WTC11 (cell line): Measurements from ENCODE around the gene LINC00305. TPM values are rescaled to one million over a fixed set of nuclear protein-coding genes. Genes with fewer than 3 reads are reported as not detected.

Experiments
- ATAC-seq: fragments of 200-7000 bp; cut with Tn5 transposase; 2 replicates; pipeline ENCODE4 v1.10.0; 2021; ENCODE audit warnings: mild to moderate bottlenecking, moderate library complexity
- CTCF ChIA-PET: fragments of 300-600 bp; sonication (Branson Sonifier 250); formaldehyde crosslinking; loops from one replicate; lab custom pipeline; 2021; ENCODE audit warnings: antibody characterized with exemption; lab: Charles Lee
- POLR2A ChIA-PET: fragments of 350-600 bp; sonication (Branson Sonifier 250); formaldehyde crosslinking; loops from one replicate; lab custom pipeline; 2021; ENCODE audit warnings: antibody characterized with exemption; lab: Charles Lee
- DNase-seq: peaks from one replicate; pipeline ENCODE4 v3.0.0; 2021; ENCODE audit warnings: low spot score
- H3K27ac Mint-ChIP-seq: 2 replicates; pipeline ENCODE4 v1.8.0; 2021; ENCODE audit warnings: mixed read lengths
- H3K27me3 Mint-ChIP-seq: 2 replicates; pipeline ENCODE4 v1.8.0; 2021; ENCODE audit warnings: low read depth, mild to moderate bottlenecking, moderate library complexity, mixed read lengths
- H3K36me3 Mint-ChIP-seq: 2 replicates; pipeline ENCODE4 v1.8.0; 2021; ENCODE audit warnings: mixed read lengths
- H3K4me1 Mint-ChIP-seq: 2 replicates; pipeline ENCODE4 v1.8.0; 2022; ENCODE audit warnings: mixed read lengths
- H3K4me3 Mint-ChIP-seq: 2 replicates; pipeline ENCODE4 v1.8.0; 2021; ENCODE audit warnings: mild to moderate bottlenecking, moderate library complexity, mixed read lengths
- H3K9me3 Mint-ChIP-seq: 2 replicates; pipeline ENCODE4 v1.8.0; 2021; ENCODE audit warnings: mixed read lengths
- CBFB ChIP-seq: sonication (generic); formaldehyde crosslinking; IDR thresholded peaks from 2 replicates; pipeline ENCODE4 v1.8.1; 2022; ENCODE audit warnings: mild to moderate bottlenecking, low read depth, missing genetic modification reagents
- CREB1 ChIP-seq: sonication (generic); formaldehyde crosslinking; IDR thresholded peaks from 2 replicates; pipeline ENCODE4 v1.8.0; 2023; ENCODE audit warnings: mild to moderate bottlenecking, missing genetic modification reagents
- EMX1 ChIP-seq: fragments of 250-450 bp; sonication (Bioruptor Pico); IDR thresholded peaks from 2 replicates; pipeline ENCODE4 v1.8.0; 2021; ENCODE audit warnings: mild to moderate bottlenecking
- HMGA2 ChIP-seq: fragments of 250-450 bp; sonication (Bioruptor Pico); IDR thresholded peaks from 2 replicates; pipeline ENCODE4 v1.4.0; 2021; ENCODE audit warnings: mild to moderate bottlenecking, moderate library complexity
- MYBL2 ChIP-seq: sonication (generic); formaldehyde crosslinking; IDR thresholded peaks from 2 replicates; pipeline ENCODE4 v1.8.1; 2023; ENCODE audit warnings: mild to moderate bottlenecking, moderate library complexity, missing genetic modification reagents
- NFE2L1 ChIP-seq: sonication (generic); formaldehyde crosslinking; IDR thresholded peaks from 2 replicates; pipeline ENCODE4 v1.8.1; 2023; ENCODE audit warnings: missing genetic modification reagents
- RORB ChIP-seq: fragments of 250-450 bp; sonication (Bioruptor Pico); IDR thresholded peaks from 2 replicates; pipeline ENCODE4 v1.9.0; 2021; ENCODE audit warnings: mild to moderate bottlenecking
- SOX15 ChIP-seq: fragments of 250-450 bp; sonication (Bioruptor Pico); IDR thresholded peaks from 2 replicates; pipeline ENCODE4 v1.9.0; 2021; ENCODE audit warnings: mild to moderate bottlenecking
- SP1 ChIP-seq: sonication (generic); formaldehyde crosslinking; conservative IDR thresholded peaks from 2 replicates; pipeline ENCODE4 v1.8.1; 2022; ENCODE audit warnings: missing genetic modification reagents
- TEAD4 ChIP-seq: sonication (generic); formaldehyde crosslinking; IDR thresholded peaks from 2 replicates; pipeline ENCODE4 v1.8.0; 2022; ENCODE audit warnings: mild to moderate bottlenecking, missing genetic modification reagents
- ZBTB21 ChIP-seq: sonication (generic); formaldehyde crosslinking; IDR thresholded peaks from 2 replicates; pipeline ENCODE4 v1.8.1; 2023; ENCODE audit warnings: mild to moderate bottlenecking, missing genetic modification reagents, borderline replicate concordance
- ZNF219 ChIP-seq: sonication (generic); formaldehyde crosslinking; IDR thresholded peaks from 2 replicates; pipeline ENCODE4 v1.8.0; 2023; ENCODE audit warnings: missing genetic modification reagents, mild to moderate bottlenecking, borderline replicate concordance
- ZNF232 ChIP-seq: sonication (generic); formaldehyde crosslinking; IDR thresholded peaks from 2 replicates; pipeline ENCODE4 v1.8.0; 2022; ENCODE audit warnings: mild to moderate bottlenecking, missing genetic modification reagents
- ZNF396 ChIP-seq: fragments of 250-450 bp; sonication (Bioruptor Pico); IDR thresholded peaks from 2 replicates; pipeline ENCODE4 v1.8.0; 2021; ENCODE audit warnings: mild to moderate bottlenecking, moderate library complexity, borderline replicate concordance
- total RNA-seq: library from RNA; stranded (reverse); gene quantifications from 3 replicates; pipeline ENCODE4 v1.2.3, GENCODE V29; 2021
- TF ChIP-seq, protein P1 (sequence below): fragments of 250-450 bp; sonication (Bioruptor Pico); IDR thresholded peaks from 2 replicates; pipeline ENCODE4 v1.9.0; 2021; ENCODE audit warnings: mild to moderate bottlenecking
- TF ChIP-seq, protein P2 (sequence below): sonication (generic); formaldehyde crosslinking; IDR thresholded peaks from 2 replicates; pipeline ENCODE4 v1.8.0; 2022; ENCODE audit warnings: missing genetic modification reagents
- TF ChIP-seq, protein P3 (sequence below): sonication (generic); formaldehyde crosslinking; IDR thresholded peaks from 2 replicates; pipeline ENCODE4 v1.8.1; 2023; ENCODE audit warnings: mild to moderate bottlenecking, missing genetic modification reagents, moderate library complexity
- TF ChIP-seq, protein P4 (sequence below): sonication (generic); formaldehyde crosslinking; IDR thresholded peaks from 2 replicates; pipeline ENCODE4 v1.8.1; 2023; ENCODE audit warnings: mild to moderate bottlenecking, missing genetic modification reagents

Gene LINC00305
- total RNA-seq, 1 experiment from 2014 or later: not detected

DNA sequence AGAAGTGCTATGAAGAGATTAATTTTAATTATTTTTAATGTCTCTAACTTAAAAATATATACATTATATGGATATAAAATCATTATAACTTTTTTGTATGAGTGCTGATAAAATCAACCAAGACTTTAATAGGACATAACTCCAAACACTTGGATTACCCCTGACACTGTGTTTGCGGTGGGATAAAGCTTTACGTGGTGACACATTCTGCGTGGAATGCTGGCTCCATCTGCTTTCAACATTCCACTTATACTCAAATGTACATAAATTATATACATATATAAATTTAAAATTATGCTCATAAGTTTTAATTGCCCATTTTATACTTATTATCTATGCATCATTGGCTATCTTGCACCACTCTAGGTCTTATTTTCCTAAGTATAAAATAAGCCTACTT lies 30.5 kb downstream of the LINC00305 start (continued):
- TF ChIP-seq, protein P1, sequence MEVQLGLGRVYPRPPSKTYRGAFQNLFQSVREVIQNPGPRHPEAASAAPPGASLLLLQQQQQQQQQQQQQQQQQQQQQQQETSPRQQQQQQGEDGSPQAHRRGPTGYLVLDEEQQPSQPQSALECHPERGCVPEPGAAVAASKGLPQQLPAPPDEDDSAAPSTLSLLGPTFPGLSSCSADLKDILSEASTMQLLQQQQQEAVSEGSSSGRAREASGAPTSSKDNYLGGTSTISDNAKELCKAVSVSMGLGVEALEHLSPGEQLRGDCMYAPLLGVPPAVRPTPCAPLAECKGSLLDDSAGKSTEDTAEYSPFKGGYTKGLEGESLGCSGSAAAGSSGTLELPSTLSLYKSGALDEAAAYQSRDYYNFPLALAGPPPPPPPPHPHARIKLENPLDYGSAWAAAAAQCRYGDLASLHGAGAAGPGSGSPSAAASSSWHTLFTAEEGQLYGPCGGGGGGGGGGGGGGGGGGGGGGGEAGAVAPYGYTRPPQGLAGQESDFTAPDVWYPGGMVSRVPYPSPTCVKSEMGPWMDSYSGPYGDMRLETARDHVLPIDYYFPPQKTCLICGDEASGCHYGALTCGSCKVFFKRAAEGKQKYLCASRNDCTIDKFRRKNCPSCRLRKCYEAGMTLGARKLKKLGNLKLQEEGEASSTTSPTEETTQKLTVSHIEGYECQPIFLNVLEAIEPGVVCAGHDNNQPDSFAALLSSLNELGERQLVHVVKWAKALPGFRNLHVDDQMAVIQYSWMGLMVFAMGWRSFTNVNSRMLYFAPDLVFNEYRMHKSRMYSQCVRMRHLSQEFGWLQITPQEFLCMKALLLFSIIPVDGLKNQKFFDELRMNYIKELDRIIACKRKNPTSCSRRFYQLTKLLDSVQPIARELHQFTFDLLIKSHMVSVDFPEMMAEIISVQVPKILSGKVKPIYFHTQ: no peak
- no peak for TF ChIP-seq HMGA2 (CRISPR knock-in tag)
- TF ChIP-seq CREB1: no peak
- no peak for TF ChIP-seq SOX15 (CRISPR knock-in tag)
- no peak for TF ChIP-seq EMX1 (CRISPR knock-in tag)

DNA sequence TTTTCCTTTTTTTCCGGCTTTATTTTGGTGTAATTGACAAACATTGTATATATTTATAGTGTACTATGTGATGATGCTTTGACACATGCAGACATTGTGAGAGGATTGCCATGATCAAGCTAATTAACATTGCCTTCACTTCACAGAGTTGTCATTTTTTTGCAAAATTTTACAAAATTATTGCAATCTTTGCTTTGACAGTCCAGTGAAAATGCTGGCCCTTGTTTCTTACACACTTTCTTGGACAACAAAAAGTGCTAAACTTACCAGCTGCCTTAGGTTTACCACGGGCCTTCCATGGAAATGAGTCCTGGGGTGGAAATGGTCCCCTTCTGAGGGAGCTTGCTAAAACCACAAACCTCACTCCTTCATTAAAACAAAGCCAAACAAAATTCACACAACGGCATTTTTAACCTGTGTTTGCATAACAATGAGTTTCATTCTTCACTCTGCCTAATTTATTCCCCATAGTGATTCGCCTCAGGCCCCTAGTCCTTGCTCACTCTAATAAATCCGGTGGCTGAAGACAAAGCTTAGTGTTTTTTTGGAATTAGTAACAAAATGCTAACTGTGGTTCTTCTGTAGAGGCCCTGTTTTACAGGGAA lies 32.2 kb downstream of the LINC00305 start:
- DNase-seq (no peak), ATAC-seq (peak; percentile 60)
- peaks cover 8% of the 10 kb centered on the region for H3K9me3 Mint-ChIP-seq
- POLR2A ChIA-PET: no interaction called here
- H3K36me3 Mint-ChIP-seq: 0 out of 2 replicates have a peak, but pooled peaks cover 3% of the 10 kb centered on the region
- peak overlapping the region; percentile 20 for H3K4me3 Mint-ChIP-seq
- H3K27me3 Mint-ChIP-seq: no peaks in the 10 kb centered on the region
- TF ChIP-seq CBFB (no peak), MYBL2 (no peak), ZBTB21 (CRISPR knock-in tag) (no peak), EMX1 (CRISPR knock-in tag) (no peak), SP1 (CRISPR knock-in tag) (no peak), TEAD4 (CRISPR knock-in tag) (no peak), NFE2L1 (no peak), ZNF396 (CRISPR knock-in tag) (no peak), ZNF232 (CRISPR knock-in tag) (no peak), RORB (CRISPR knock-in tag) (no peak)
- TF ChIP-seq, protein P2, sequence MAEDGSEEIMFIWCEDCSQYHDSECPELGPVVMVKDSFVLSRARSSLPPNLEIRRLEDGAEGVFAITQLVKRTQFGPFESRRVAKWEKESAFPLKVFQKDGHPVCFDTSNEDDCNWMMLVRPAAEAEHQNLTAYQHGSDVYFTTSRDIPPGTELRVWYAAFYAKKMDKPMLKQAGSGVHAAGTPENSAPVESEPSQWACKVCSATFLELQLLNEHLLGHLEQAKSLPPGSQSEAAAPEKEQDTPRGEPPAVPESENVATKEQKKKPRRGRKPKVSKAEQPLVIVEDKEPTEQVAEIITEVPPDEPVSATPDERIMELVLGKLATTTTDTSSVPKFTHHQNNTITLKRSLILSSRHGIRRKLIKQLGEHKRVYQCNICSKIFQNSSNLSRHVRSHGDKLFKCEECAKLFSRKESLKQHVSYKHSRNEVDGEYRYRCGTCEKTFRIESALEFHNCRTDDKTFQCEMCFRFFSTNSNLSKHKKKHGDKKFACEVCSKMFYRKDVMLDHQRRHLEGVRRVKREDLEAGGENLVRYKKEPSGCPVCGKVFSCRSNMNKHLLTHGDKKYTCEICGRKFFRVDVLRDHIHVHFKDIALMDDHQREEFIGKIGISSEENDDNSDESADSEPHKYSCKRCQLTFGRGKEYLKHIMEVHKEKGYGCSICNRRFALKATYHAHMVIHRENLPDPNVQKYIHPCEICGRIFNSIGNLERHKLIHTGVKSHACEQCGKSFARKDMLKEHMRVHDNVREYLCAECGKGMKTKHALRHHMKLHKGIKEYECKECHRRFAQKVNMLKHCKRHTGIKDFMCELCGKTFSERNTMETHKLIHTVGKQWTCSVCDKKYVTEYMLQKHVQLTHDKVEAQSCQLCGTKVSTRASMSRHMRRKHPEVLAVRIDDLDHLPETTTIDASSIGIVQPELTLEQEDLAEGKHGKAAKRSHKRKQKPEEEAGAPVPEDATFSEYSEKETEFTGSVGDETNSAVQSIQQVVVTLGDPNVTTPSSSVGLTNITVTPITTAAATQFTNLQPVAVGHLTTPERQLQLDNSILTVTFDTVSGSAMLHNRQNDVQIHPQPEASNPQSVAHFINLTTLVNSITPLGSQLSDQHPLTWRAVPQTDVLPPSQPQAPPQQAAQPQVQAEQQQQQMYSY (CRISPR knock-in tag): no peak
- TF ChIP-seq, protein P3, sequence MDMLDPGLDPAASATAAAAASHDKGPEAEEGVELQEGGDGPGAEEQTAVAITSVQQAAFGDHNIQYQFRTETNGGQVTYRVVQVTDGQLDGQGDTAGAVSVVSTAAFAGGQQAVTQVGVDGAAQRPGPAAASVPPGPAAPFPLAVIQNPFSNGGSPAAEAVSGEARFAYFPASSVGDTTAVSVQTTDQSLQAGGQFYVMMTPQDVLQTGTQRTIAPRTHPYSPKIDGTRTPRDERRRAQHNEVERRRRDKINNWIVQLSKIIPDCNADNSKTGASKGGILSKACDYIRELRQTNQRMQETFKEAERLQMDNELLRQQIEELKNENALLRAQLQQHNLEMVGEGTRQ: no peak
- peak overlapping the region; percentile 87 for H3K27ac Mint-ChIP-seq
- H3K4me1 Mint-ChIP-seq: peaks cover 49% of the 10 kb centered on the region
- CTCF ChIA-PET: interaction anchor here (1.1 kb wide), 1 partner anchor 293 kb away, joined by 3 read pairs; no protein-coding TSS in a partner anchor

DNA sequence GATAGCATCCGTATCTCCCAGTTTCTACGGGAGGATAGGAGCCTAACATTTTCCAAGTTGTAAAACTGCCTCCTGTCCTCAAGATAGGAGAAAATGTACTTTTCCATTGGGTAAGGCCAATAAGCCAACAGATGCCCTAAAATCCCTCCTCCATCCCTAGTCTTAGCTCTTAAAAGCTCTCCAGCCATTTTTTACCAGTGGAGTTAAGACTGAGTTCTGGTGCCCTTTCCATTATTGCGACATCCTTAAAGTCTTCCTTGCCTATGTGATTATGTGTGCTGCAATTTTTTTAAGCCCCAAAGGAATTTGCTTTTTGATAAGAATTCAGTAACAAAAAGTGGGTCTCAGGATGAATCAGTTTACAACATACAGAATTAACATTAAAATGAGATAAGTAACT lies 33.0 kb downstream of the LINC00305 start:
- peak overlapping the region; percentile 22; the same call in 1 of the 2 replicates for H3K27ac Mint-ChIP-seq
- TF ChIP-seq, protein P4, sequence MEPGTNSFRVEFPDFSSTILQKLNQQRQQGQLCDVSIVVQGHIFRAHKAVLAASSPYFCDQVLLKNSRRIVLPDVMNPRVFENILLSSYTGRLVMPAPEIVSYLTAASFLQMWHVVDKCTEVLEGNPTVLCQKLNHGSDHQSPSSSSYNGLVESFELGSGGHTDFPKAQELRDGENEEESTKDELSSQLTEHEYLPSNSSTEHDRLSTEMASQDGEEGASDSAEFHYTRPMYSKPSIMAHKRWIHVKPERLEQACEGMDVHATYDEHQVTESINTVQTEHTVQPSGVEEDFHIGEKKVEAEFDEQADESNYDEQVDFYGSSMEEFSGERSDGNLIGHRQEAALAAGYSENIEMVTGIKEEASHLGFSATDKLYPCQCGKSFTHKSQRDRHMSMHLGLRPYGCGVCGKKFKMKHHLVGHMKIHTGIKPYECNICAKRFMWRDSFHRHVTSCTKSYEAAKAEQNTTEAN (CRISPR knock-in tag): no peak
- no peak for TF ChIP-seq ZNF219 (CRISPR knock-in tag)
- no peak for TF ChIP-seq SOX15 (CRISPR knock-in tag)
- H3K36me3 Mint-ChIP-seq: 0 out of 2 replicates have a peak, but pooled peaks cover 3% of the 10 kb centered on the region
- H3K27me3 Mint-ChIP-seq: no peaks in the 10 kb centered on the region
- ATAC-seq (no peak), DNase-seq (no peak)
- ChIA-PET POLR2A (no interaction called here), CTCF (no interaction called here)
- H3K9me3 Mint-ChIP-seq: peaks cover 8% of the 10 kb centered on the region
- H3K4me3 Mint-ChIP-seq: no peak overlapping the region
- H3K4me1 Mint-ChIP-seq: peaks cover 53% of the 10 kb centered on the region
